ENCODE data around the gene C21orf91.
A peak's percentile ranks its signal among the peaks of the same experiment; 100 is the strongest.

Gene C21orf91

GRCh38 chr21:17828223-17828622, 9.1 kb upstream of the C21orf91 start:
- peaks cover 2% of the 10 kb centered on the region for H3K9me3 Mint-ChIP-seq
- H3K4me1 Mint-ChIP-seq: peaks cover 8% of the 10 kb centered on the region
- no peak overlapping the region for H3K27ac Mint-ChIP-seq
- no peaks in the 10 kb centered on the region for H3K36me3 Mint-ChIP-seq (ENCODE audit: low read depth)
- TF ChIP-seq, protein P1, sequence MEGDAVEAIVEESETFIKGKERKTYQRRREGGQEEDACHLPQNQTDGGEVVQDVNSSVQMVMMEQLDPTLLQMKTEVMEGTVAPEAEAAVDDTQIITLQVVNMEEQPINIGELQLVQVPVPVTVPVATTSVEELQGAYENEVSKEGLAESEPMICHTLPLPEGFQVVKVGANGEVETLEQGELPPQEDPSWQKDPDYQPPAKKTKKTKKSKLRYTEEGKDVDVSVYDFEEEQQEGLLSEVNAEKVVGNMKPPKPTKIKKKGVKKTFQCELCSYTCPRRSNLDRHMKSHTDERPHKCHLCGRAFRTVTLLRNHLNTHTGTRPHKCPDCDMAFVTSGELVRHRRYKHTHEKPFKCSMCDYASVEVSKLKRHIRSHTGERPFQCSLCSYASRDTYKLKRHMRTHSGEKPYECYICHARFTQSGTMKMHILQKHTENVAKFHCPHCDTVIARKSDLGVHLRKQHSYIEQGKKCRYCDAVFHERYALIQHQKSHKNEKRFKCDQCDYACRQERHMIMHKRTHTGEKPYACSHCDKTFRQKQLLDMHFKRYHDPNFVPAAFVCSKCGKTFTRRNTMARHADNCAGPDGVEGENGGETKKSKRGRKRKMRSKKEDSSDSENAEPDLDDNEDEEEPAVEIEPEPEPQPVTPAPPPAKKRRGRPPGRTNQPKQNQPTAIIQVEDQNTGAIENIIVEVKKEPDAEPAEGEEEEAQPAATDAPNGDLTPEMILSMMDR (IDR thresholded peaks at IDR 0.05; ENCODE audit: unreplicated experiment in 3 of 3): no peak
- H3K4me3 Mint-ChIP-seq: no peak overlapping the region
- no peaks in the 10 kb centered on the region for H3K27me3 Mint-ChIP-seq (ENCODE audit: low read depth)

- Mint-ChIP-seq H3K27me3 (ENCODE audit: low read depth) (no peaks in the 10 kb centered on the region), H3K4me3 (no peak overlapping the region), H3K36me3 (ENCODE audit: low read depth) (no peaks in the 10 kb centered on the region), H3K27ac (no peak overlapping the region), H3K9me3 (peaks cover 2% of the 10 kb centered on the region), H3K4me1 (peaks cover 27% of the 10 kb centered on the region)
- TF ChIP-seq, protein P1 (IDR thresholded peaks at IDR 0.05; ENCODE audit: unreplicated experiment in 3 of 3): no peak
Measured at GRCh38 chr21:17823846-17824245, 4.7 kb upstream of the C21orf91 start.

- Mint-ChIP-seq H3K27me3 (ENCODE audit: low read depth) (no peaks in the 10 kb centered on the region), H3K36me3 (ENCODE audit: low read depth) (peaks cover 5% of the 10 kb centered on the region), H3K9me3 (peaks cover 2% of the 10 kb centered on the region), H3K27ac (peak overlapping the region; percentile 100), H3K4me1 (peaks cover 29% of the 10 kb centered on the region), H3K4me3 (peak overlapping the region; percentile 92 to 99 (median 97))
- TF ChIP-seq, protein P1 (IDR thresholded peaks at IDR 0.05; ENCODE audit: unreplicated experiment in 3 of 3): no peak
Measured at GRCh38 chr21:17821121-17821520, 2.0 kb upstream of the C21orf91 start.

DNA sequence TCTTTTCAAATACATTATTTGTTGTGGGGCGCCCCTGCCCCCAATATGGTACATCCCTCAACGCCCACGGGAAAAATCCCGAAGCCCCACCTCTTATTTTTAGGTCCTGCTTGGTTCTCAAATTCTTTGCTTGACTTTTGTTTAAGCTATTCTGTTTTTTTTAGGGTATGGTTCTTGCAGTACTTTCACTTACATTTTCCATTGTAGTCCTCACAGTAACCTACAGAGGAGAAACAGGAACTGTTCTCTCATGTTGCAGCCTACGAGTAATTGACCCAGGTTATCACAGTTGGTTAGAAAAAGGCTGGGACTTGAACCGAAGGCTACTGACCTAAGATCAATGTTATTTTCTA, 697 bp upstream of the C21orf91 start:
- Mint-ChIP-seq H3K27ac (peak overlapping the region; percentile 100), H3K36me3 (ENCODE audit: low read depth) (peaks cover 14% of the 10 kb centered on the region), H3K27me3 (ENCODE audit: low read depth) (no peaks in the 10 kb centered on the region), H3K4me1 (peaks cover 29% of the 10 kb centered on the region), H3K4me3 (peak overlapping the region; percentile 92 to 99 (median 97)), H3K9me3 (no peaks in the 10 kb centered on the region)
- TF ChIP-seq, protein P1 (IDR thresholded peaks at IDR 0.05; ENCODE audit: unreplicated experiment in 3 of 3): no peak

GRCh38 chr21:17818186-17819113, 706 bp downstream of the C21orf91 start:
- H3K27me3 Mint-ChIP-seq (ENCODE audit: low read depth): no peaks in the 10 kb centered on the region
- H3K4me1 Mint-ChIP-seq: peaks cover 32% of the 10 kb centered on the region
- peak overlapping the region; percentile 92 to 97 (median 92) for H3K4me3 Mint-ChIP-seq
- TF ChIP-seq, protein P1 (IDR thresholded peaks at IDR 0.05; ENCODE audit: unreplicated experiment in 3 of 3): no peak
- no peaks in the 10 kb centered on the region for H3K9me3 Mint-ChIP-seq
- peaks cover 28% of the 10 kb centered on the region for H3K36me3 Mint-ChIP-seq (ENCODE audit: low read depth)
- peak overlapping the region; percentile 82 to 97 (median 96) for H3K27ac Mint-ChIP-seq

DNA sequence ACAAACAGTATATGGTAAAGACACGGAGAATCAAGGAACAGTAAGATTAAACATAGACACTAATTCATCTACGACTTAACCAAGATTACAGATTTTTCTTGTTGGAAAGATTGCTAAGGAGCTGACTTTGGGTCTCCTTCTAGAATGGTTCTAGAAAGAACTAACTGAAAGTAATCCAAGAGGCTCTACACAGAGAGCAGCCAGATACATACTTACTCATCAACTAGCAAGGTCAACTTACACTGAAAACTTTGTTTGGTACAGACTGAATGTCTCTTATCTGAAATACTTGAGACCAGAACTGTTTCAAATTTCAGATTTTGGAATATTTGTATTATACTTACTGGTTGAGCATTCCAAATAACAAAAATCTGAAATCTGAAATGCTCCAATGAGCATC, 5.8 kb downstream of the C21orf91 start:
- Mint-ChIP-seq H3K4me1 (peaks cover 10% of the 10 kb centered on the region), H3K27me3 (ENCODE audit: low read depth) (no peaks in the 10 kb centered on the region)

More for the DNA sequence above, 5.8 kb downstream of the C21orf91 start:
- no peak overlapping the region for H3K27ac Mint-ChIP-seq
- H3K4me3 Mint-ChIP-seq: no peak overlapping the region
- TF ChIP-seq, protein P1 (IDR thresholded peaks at IDR 0.05; ENCODE audit: unreplicated experiment in 3 of 3): no peak
- peaks cover 79% of the 10 kb centered on the region for H3K36me3 Mint-ChIP-seq (ENCODE audit: low read depth)
- H3K9me3 Mint-ChIP-seq: peaks cover 21% of the 10 kb centered on the region
